Adrenal gland (tissue), 19 donors: ENCODE data around the gene SSX7. TPM values are rescaled to one million over a fixed set of nuclear protein-coding genes. Genes with fewer than 3 reads are reported as not detected.
"Not testable (repeated sequence)": the region's sequence is repeated elsewhere in the genome, so short reads cannot be mapped to it uniquely, and the experiment has no call there.

Experiments
- DNase-seq, 7 donors: peaks; one replicate each; pipeline ENCODE4 v3.0.0-alpha.2; 2019 to 2020
- H3K27ac ChIP-seq, 5 donors: fragments of 200-600 bp; sonication (generic) in 4 of 5; 1 replicate in 3 of 5; 2 replicates in 2 of 5; pipeline versions ENCODE4 v1.5.1 to v1.8.0; 2016 to 2020; ENCODE audit warnings: mild to moderate bottlenecking in 1 of 5
- H3K27me3 ChIP-seq: fragments of 200-600 bp; 2 replicates; pipeline ENCODE4 v1.8.0; 2021
- H3K36me3 ChIP-seq, 2 donors: fragments of 200-600 bp; replicated peaks in 1 of 2; 1 replicate in 1 of 2; 2 replicates in 1 of 2; pipeline versions ENCODE4 v1.5.1 to v1.8.0; 2018 to 2022
- H3K4me1 ChIP-seq, 2 donors: fragments of 200-600 bp; replicated peaks in 1 of 2; 1 replicate in 1 of 2; 2 replicates in 1 of 2; pipeline versions ENCODE4 v1.5.1 to v1.8.0; 2018 to 2021
- H3K4me3 ChIP-seq, 4 donors: fragments of 200-600 bp; sonication (generic) in 3 of 4; one replicate each; pipeline ENCODE4 v1.5.1; 2016 to 2018
- H3K9me3 ChIP-seq, 3 donors: fragments of 200-600 bp; sonication (generic) in 1 of 3; replicated peaks in 1 of 3; 1 replicate in 2 of 3; 2 replicates in 1 of 3; pipeline versions ENCODE4 v1.5.1 to v1.8.0; 2016 to 2021
- WGBS, 4 donors: extraction: QIAGEN DNeasy Blood & Tissue Kit in 2 of 4; methylation state at CpG; one replicate each; pipeline versions ENCODE4 v1.1.5 to v1.1.7; 2013 to 2017; 5-methylcytosine and 5-hydroxymethylcytosine counted together
- intact Hi-C, 2 donors: fragments of 100-400 bp; cut with DNase I; formaldehyde crosslinking; loops; one replicate each; pipeline versions ENCODE4 v1.14.1 to v1.15.0; 2022 to 2023
- long read RNA-seq, 10 donors: library from polyadenylated mRNA in 3 of 10; unstranded in 2 of 10; stranded (forward) in 1 of 10; transcript quantifications; one replicate each; pipeline ENCODE4 v2.0.0 and lab custom pipeline, GENCODE V29; 2021 to 2026
- polyA plus RNA-seq, 3 donors: library from polyadenylated mRNA; stranded (reverse); fragments of 200-250 nt in 2 of 3; fragments of 350-450 nt in 1 of 3; fragmentation: Illumina TruSeq in 1 of 3; extraction: RNeasy Lipid Tissue Mini Kit (QIAGEN cat#74804) in 1 of 3; gene quantifications; one replicate each; pipeline ENCODE4 v1.2.3, GENCODE V29; 2013 to 2014
- total RNA-seq, 9 donors: library from RNA; depleted of rRNA in 4 of 9; stranded (reverse); fragments of >200 nt in 4 of 9; fragments of 120-200 nt in 1 of 9; fragmentation: NEBNext Ultra II Directional in 1 of 9; extraction: Animal tissue kit (Norgen Biotek cat#: 25700) in 1 of 9; gene quantifications; one replicate each; pipeline versions ENCODE4 v1.1.0 to v1.2.4, GENCODE V29; 2013 to 2023
- donor health status: healthy with polysubstance abuse.
- donor health status: Bipolar disorder and iron deficiency.
- donor health status: DM: yes; HTN: yes; CAD: no.
- donor health status: DM: no; HTN: no; CAD: no.
- donor health status: DM: no; HTN: no; CAD: no.
- donor health status: DM: yes; HTN: yes; CAD: no.

Gene SSX7
- not detected for total RNA-seq
- not detected for polyA plus RNA-seq
- long read RNA-seq, donor 1: 0 reads
- long read RNA-seq, donor 2: 0 reads
- long read RNA-seq, donor 3: 0 reads
- long read RNA-seq, donor 4: 0 reads
- long read RNA-seq, donor 5: 0 reads
- long read RNA-seq, donor 6: 0 reads
- long read RNA-seq, donor 7: 0 reads
- long read RNA-seq, donor 8: 0 reads
- long read RNA-seq, donor 9: 0 reads
- long read RNA-seq, donor 10: 0 reads

- intact Hi-C loops, H3K27me3 ChIP-seq, DNase-seq, H3K9me3 ChIP-seq, H3K36me3 ChIP-seq, H3K4me3 ChIP-seq, H3K27ac ChIP-seq, H3K4me1 ChIP-seq: not testable (repeated sequence)
- 80 to 88% (median 82%) methylated on average over 8 to 9 of the region's 9 CpGs for WGBS, 4 donors
Observed at GRCh38 chrX:52654800-52655199, at the start of gene SSX7. Gene SSX7 (minus strand): TSS chrX:52654900. CDS start chrX:52653472, 1,428 bp downstream.

- H3K27me3 ChIP-seq, H3K9me3 ChIP-seq, H3K4me3 ChIP-seq, intact Hi-C loops, H3K4me1 ChIP-seq, DNase-seq, H3K27ac ChIP-seq, H3K36me3 ChIP-seq: not testable (repeated sequence)
- WGBS, 4 donors: 89 to 100% methylated on average over 1 of the region's 4 CpGs; no CpG with 5 or more reads in 2 of the 4 donors
Observed at GRCh38 chrX:52692034-52692433, 37.3 kb upstream of the SSX7 start.

- intact Hi-C loops, H3K27ac ChIP-seq, H3K4me3 ChIP-seq, DNase-seq, H3K9me3 ChIP-seq, H3K27me3 ChIP-seq, H3K36me3 ChIP-seq, H3K4me1 ChIP-seq: not testable (repeated sequence)
- 68 to 83% (median 69%) methylated on average over 2 of the region's 2 CpGs; no CpG with 5 or more reads in 1 of the 4 donors for WGBS, 4 donors
Observed at GRCh38 chrX:52662218-52662617, 7.5 kb upstream of the SSX7 start.

- H3K4me1 ChIP-seq, H3K36me3 ChIP-seq, DNase-seq, H3K4me3 ChIP-seq, intact Hi-C loops, H3K27ac ChIP-seq, H3K9me3 ChIP-seq, H3K27me3 ChIP-seq: not testable (repeated sequence)
- WGBS, 4 donors: 83 to 89% (median 85%) methylated on average over 8 of the region's 8 CpGs
Observed at GRCh38 chrX:52655475-52655874, 775 bp upstream of the SSX7 start.

DNA sequence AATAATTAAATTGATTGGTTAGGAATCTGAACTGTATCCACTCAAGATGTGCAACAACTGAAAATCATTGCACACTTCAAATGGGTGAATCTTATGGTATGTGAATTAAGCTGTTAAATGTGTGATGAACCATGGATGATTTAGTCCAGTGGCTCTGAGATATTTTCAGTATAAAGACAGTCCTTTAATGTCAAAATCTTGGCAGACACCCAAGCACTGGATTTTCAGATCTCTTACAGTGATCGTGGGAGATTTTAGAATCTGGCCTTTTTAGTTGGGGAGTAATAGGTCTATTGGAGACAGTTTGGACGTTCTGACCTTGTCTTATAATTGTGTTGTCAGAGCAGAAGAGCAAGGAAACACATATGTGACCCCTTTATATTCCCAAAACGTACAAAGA, 4.0 kb downstream of the SSX7 start:
- intact Hi-C loops, H3K4me3 ChIP-seq, H3K9me3 ChIP-seq, H3K27ac ChIP-seq, H3K4me1 ChIP-seq, DNase-seq, H3K36me3 ChIP-seq, H3K27me3 ChIP-seq: not testable (repeated sequence)
- WGBS, 4 donors: 28 to 40% (median 35%) methylated on average over 3 of the region's 3 CpGs

DNA sequence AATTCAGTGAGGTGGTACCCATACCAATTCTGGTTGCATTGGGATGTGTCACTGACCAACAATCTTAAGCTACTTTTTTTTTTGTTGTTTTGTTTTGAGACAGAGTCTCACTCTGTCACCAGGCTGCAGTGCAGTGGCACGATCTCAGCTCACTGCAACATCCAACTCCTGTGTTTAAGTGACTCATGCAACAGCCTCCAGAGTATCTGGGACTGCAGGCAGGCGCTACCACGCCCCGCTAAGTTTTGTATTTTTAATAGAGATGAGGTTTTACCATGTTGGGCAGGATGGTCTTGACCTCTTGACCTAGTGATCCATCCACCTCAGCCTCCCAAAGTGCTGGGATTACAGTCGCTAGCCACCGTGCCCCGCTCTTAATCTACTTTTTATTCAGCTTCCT, 5.7 kb downstream of the SSX7 start:
- H3K4me1 ChIP-seq, H3K4me3 ChIP-seq, intact Hi-C loops, H3K27ac ChIP-seq, H3K36me3 ChIP-seq, H3K9me3 ChIP-seq, DNase-seq, H3K27me3 ChIP-seq: not testable (repeated sequence)
- WGBS, 4 donors: 82 to 96% (median 87%) methylated on average over 7 of the region's 7 CpGs

- H3K9me3 ChIP-seq, H3K4me1 ChIP-seq, DNase-seq, H3K36me3 ChIP-seq, intact Hi-C loops, H3K27me3 ChIP-seq, H3K27ac ChIP-seq, H3K4me3 ChIP-seq: not testable (repeated sequence)
- WGBS, 4 donors: 56 to 74% (median 65%) methylated on average over 3 of the region's 3 CpGs
Observed at GRCh38 chrX:52628483-52628882, 26.2 kb downstream of the SSX7 start.

- 38 to 54% (median 49%) methylated on average over 4 to 8 of the region's 8 CpGs for WGBS, 4 donors
- H3K36me3 ChIP-seq, H3K27ac ChIP-seq, DNase-seq, intact Hi-C loops, H3K4me3 ChIP-seq, H3K9me3 ChIP-seq, H3K4me1 ChIP-seq, H3K27me3 ChIP-seq: not testable (repeated sequence)
Observed at GRCh38 chrX:52620661-52621060, 34.0 kb downstream of the SSX7 start.
